ENCODE results near the gene GNA12. TPM values are rescaled to one million over a fixed set of nuclear protein-coding genes. Genes with fewer than 3 reads are reported as not detected.

GNA12 gene
- total RNA-seq, 4 donors from 2014 or later, result 22.5 to 63.2 (median 35.1) TPM

GRCh38 chr7:2843191-2843685 is 870 bp downstream of the GNA12 start:
- TF ChIP-seq POLR2AphosphoS5 (IDR thresholded peaks at IDR 0.05) (no peak), EP300 (IDR thresholded peaks at IDR 0.05) (no peak), CTCF (IDR thresholded peaks at IDR 0.05) (no peak), POLR2A (IDR thresholded peaks at IDR 0.05) (no peak)
- H3K4me3 ChIP-seq, result peak overlapping the region; percentile 64 to 87
- H3K27ac ChIP-seq, result peak overlapping the region in 3 of 4 donors; percentile 80 to 88 (median 85)
- H3K27me3 ChIP-seq, result no peaks in the 10 kb centered on the region
- peaks cover 0 to 39% (median 12%) of the 10 kb centered on the region in 3 donors for H3K4me1 ChIP-seq
- 22 to 44% methylated on average over 5 to 6 of the region's 15 CpGs for WGBS, 2 donors (ENCODE audit: low coverage in 1 of 2)
- no peaks in the 10 kb centered on the region for H3K9me3 ChIP-seq
- ATAC-seq, result no peak
- H3K36me3 ChIP-seq, result peaks cover 0 to 14% of the 10 kb centered on the region in 2 donors

GRCh38 chr7:2841907-2842306 is 2.2 kb downstream of the GNA12 start:
- ATAC-seq, result no peak
- H3K9me3 ChIP-seq, result no peaks in the 10 kb centered on the region
- TF ChIP-seq EP300 (IDR thresholded peaks at IDR 0.05), result no peak
- no peak for TF ChIP-seq CTCF (IDR thresholded peaks at IDR 0.05)
- no peak for TF ChIP-seq POLR2A (IDR thresholded peaks at IDR 0.05)
- TF ChIP-seq POLR2AphosphoS5 (IDR thresholded peaks at IDR 0.05), result no peak
- H3K36me3 ChIP-seq, result peaks cover 0 to 16% of the 10 kb centered on the region in 2 donors
- no peak overlapping the region for H3K27ac ChIP-seq
- no peak overlapping the region for H3K4me3 ChIP-seq
- H3K27me3 ChIP-seq, result no peaks in the 10 kb centered on the region
- H3K4me1 ChIP-seq, result peaks cover 0 to 52% (median 16%) of the 10 kb centered on the region in 3 donors
- 82 to 88% methylated on average over 4 to 5 of the region's 5 CpGs for WGBS, 2 donors (ENCODE audit: low coverage in 1 of 2)

- no peak for TF ChIP-seq EP300 (IDR thresholded peaks at IDR 0.05)
- no peak for TF ChIP-seq CTCF (IDR thresholded peaks at IDR 0.05)
- no peak for TF ChIP-seq POLR2A (IDR thresholded peaks at IDR 0.05)
- TF ChIP-seq POLR2AphosphoS5 (IDR thresholded peaks at IDR 0.05), result no peak
- Histone ChIP-seq H3K9me3 (no peaks in the 10 kb centered on the region), H3K27me3 (no peaks in the 10 kb centered on the region), H3K36me3 (peaks cover 0 to 26% of the 10 kb centered on the region in 2 donors), H3K4me1 (peaks cover 0 to 53% (median 16%) of the 10 kb centered on the region in 3 donors), H3K27ac (no peak overlapping the region), H3K4me3 (no peak overlapping the region)
- no peak for ATAC-seq
- 100% methylated on average over 3 of the region's 4 CpGs; no CpG with 5 or more reads in 1 of the 2 donors for WGBS, 2 donors (ENCODE audit: low coverage in 1 of 2)
These were observed 3.6 kb downstream of the GNA12 start for GRCh38 chr7:2840458-2840857.

- no peaks in the 10 kb centered on the region for H3K27me3 ChIP-seq
- H3K4me1 ChIP-seq, result peaks cover 0 to 47% (median 16%) of the 10 kb centered on the region in 3 donors
- no peaks in the 10 kb centered on the region for H3K9me3 ChIP-seq
- TF ChIP-seq CTCF (IDR thresholded peaks at IDR 0.05) (no peak), POLR2A (IDR thresholded peaks at IDR 0.05) (no peak), POLR2AphosphoS5 (IDR thresholded peaks at IDR 0.05) (no peak), EP300 (IDR thresholded peaks at IDR 0.05) (no peak)
- WGBS, 2 donors (ENCODE audit: low coverage in 1 of 2), result 85% methylated on average over 13 of the region's 13 CpGs
- no peak overlapping the region for H3K27ac ChIP-seq
- ATAC-seq, result no peak
- H3K36me3 ChIP-seq, result peaks cover 0 to 37% of the 10 kb centered on the region in 2 donors
- H3K4me3 ChIP-seq, result no peak overlapping the region
These were observed 5.1 kb downstream of the GNA12 start for GRCh38 chr7:2838873-2839578.

DNA sequence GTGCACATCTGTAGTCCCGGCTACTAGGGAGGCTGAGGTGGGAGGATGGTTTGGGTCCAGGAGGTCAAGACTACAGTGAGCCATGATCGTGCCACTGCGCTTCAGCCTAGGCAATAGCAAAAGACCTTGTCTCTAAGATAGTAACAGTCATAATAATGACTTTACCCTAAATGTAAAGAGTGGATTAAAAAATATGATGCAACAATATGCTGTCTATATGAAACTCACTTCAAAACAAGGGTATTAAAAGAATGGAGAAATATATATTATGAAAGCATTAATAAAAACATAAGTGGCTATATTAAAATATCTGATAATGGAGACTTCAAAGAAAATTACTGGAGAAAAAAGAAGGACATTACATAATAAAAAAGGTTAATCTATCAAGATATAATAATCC is 5.7 kb downstream of the GNA12 start:
- WGBS, 2 donors (ENCODE audit: low coverage in 1 of 2), result 97% methylated on average over 3 of the region's 3 CpGs; no CpG with 5 or more reads in 1 of the 2 donors
- H3K4me3 ChIP-seq, result no peak overlapping the region
- TF ChIP-seq EP300 (IDR thresholded peaks at IDR 0.05), result no peak
- TF ChIP-seq POLR2A (IDR thresholded peaks at IDR 0.05), result no peak
- no peak for TF ChIP-seq CTCF (IDR thresholded peaks at IDR 0.05)
- ATAC-seq, result no peak
- no peak overlapping the region for H3K27ac ChIP-seq
- no peaks in the 10 kb centered on the region for H3K9me3 ChIP-seq
- peaks cover 0 to 44% (median 16%) of the 10 kb centered on the region in 3 donors for H3K4me1 ChIP-seq
- no peaks in the 10 kb centered on the region for H3K27me3 ChIP-seq
- H3K36me3 ChIP-seq, result peaks cover 0 to 37% of the 10 kb centered on the region in 2 donors

Measured in gastroesophageal sphincter (tissue), 4 donors.